ENCODE measurements around the gene SCN2B. TPM values are rescaled to one million over a fixed set of nuclear protein-coding genes. Genes with fewer than 3 reads are reported as not detected.

SCN2B gene
- polyA plus RNA-seq, 1 donor from 2014 or later, result 1.1 TPM

GRCh38 chr11:118157186-118157895, 19.1 kb downstream of the SCN2B start:
- H2AFZ ChIP-seq (ENCODE audit: low read depth, low read length), result no peak overlapping the region
- no peak overlapping the region for H3K4me3 ChIP-seq (ENCODE audit: low read length)

More at GRCh38 chr11:118157186-118157895, 19.1 kb downstream of the SCN2B start:
- Histone ChIP-seq H3K4me2 (ENCODE audit: low read length) (no peak overlapping the region), H3K9me3 (ENCODE audit: low read length) (no peaks in the 10 kb centered on the region), H4K20me1 (ENCODE audit: insufficient read depth) (no peaks in the 10 kb centered on the region), H3K36me3 (ENCODE audit: insufficient read depth, low read length) (no peaks in the 10 kb centered on the region), H3K27me3 (ENCODE audit: insufficient read depth, low read depth, low read length) (peaks cover 64% of the 10 kb centered on the region), H3K9me2 (ENCODE audit: insufficient read depth, low read length) (no peaks in the 10 kb centered on the region), H3F3A (ENCODE audit: insufficient read depth, low read length, poor library complexity, severe bottlenecking) (no peaks in the 10 kb centered on the region), H3K9ac (ENCODE audit: low read length) (no peak overlapping the region), H3K27ac (ENCODE audit: low read length) (no peak overlapping the region), H3K79me2 (replicated peaks; ENCODE audit: insufficient read depth, low read length) (no peaks in the 10 kb centered on the region)
- TF ChIP-seq REST (IDR thresholded peaks at IDR 0.05; ENCODE audit: borderline replicate concordance) (no peak), CTCF (IDR thresholded peaks at IDR 0.05; ENCODE audit: poor library complexity, severe bottlenecking) (no peak), EZH2 (IDR thresholded peaks at IDR 0.05; ENCODE audit: borderline replicate concordance, insufficient read depth, low read length, poor library complexity, severe bottlenecking) (no peak), POLR2AphosphoS5 (IDR thresholded peaks at IDR 0.05) (no peak), MXI1 (conservative IDR thresholded peaks at IDR 0.05; ENCODE audit: poor library complexity, severe bottlenecking) (no peak), EP300 (conservative IDR thresholded peaks at IDR 0.05; ENCODE audit: poor library complexity, severe bottlenecking) (no peak), TAF1 (IDR thresholded peaks at IDR 0.05; ENCODE audit: low read depth) (no peak), RAD21 (conservative IDR thresholded peaks at IDR 0.05) (no peak), SMC3 (conservative IDR thresholded peaks at IDR 0.05; ENCODE audit: poor library complexity) (no peak)

Data from neural cell (in vitro differentiated cells).